RCC 7860 (cell line): Measurements from ENCODE around the gene ATP4B.

Experiments used
- DNase-seq: peaks from one replicate; pipeline ENCODE4 v3.0.0-alpha.2; 2015; ENCODE audit warnings: low spot score
- FAIRE-seq: peaks from 2 replicates; lab custom pipeline; 2012; peaks lifted over from hg19 to GRCh38; lab: Jason Lieb, UNC

The ATP4B gene

DNA sequence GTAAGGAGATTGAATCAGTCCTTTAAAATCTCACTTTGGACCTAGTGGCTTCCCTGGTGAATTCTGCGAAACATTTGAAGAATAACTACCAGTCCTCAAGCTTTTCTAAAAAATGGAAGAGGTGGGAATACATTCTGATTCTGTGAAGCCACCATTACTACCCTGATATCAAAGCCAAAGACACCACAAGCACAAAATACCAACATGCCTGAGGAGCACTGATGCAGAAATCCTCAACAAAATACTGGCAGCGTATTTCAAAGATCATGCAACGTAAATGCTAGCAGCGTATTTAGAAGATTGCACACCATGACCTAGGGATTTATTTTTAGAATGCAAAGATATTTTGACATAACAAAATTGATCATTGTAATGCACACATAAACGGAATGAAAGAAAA is 14.4 kb downstream of the ATP4B start:
- DNase-seq (peak; percentile 59), FAIRE-seq (peak; percentile 78)

DNA sequence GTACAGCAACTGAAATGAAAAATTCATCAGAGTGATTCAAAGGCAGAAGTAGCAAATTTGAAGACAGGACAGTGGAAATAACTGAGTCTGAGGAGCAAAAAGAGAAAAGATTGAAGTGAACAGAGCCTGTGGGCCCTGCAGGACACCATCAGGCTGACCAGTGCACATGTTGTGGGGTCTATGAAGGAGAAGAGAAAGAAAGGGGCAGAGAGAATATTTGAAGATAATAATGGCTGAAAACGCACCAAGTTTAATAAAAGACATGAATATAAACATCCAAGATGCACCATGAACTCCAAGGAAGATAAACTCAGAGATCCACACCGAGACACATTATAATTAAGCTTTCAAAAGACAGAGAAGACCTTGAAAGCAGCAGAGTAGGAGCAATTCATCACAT is 15.4 kb downstream of the ATP4B start:
- FAIRE-seq (no peak), DNase-seq (no peak)

- FAIRE-seq (no peak), DNase-seq (no peak)
Observed at GRCh38 chr13:113641426-113641825, 16.6 kb downstream of the ATP4B start.

GRCh38 chr13:113639616-113640262 is 18.3 kb downstream of the ATP4B start:
- no peak for DNase-seq
- no peak for FAIRE-seq

DNA sequence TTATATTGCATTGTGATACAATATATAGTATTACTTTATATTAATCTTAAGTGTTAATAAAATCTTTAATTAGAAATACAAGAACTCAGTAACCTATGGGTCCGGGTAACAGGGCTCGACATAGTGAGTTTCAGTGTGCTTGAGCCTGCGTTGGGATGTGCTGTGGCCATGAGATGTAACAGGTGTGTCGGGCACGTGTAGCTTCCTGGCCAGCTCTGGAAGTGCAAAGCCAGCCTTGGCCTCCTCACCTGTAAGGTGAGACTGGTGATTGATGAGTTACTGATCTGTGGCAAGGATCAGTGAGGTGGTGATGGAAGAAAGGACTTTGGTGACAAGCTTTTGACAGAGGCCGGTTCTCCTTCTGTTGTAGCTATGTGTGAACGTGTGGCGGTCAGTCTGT is 19.2 kb downstream of the ATP4B start:
- DNase-seq (no peak), FAIRE-seq (no peak)

DNA sequence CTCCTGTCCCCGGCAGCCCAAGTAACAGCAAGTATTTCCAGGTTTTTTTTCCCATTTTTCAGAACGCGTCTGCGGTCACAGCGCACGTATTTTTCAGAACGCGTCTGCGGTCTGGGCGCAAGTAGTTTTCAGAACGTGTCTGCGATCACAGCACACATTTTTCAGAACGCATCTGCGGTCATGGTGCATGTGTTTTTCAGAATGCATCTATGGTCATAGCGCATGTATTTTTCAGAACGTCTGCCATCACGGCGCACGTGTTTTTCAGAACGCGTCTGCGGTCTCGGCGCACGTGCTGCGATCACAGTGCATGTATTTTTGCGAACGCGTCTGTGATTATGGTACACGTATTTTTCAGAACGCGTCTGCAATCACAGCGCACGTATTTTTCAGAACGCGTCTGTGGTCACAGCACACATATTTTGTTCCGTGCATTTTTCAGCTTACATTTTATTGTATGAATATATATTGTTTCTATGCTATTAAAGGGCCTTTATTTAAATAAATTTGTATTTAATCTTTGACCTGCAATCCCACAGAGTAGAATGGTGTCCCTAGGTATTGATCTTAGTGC is 19.7 kb downstream of the ATP4B start:
- DNase-seq: no peak
- FAIRE-seq: no peak

GRCh38 chr13:113637262-113638160 is 20.5 kb downstream of the ATP4B start:
- FAIRE-seq: no peak
- DNase-seq: no peak

DNA sequence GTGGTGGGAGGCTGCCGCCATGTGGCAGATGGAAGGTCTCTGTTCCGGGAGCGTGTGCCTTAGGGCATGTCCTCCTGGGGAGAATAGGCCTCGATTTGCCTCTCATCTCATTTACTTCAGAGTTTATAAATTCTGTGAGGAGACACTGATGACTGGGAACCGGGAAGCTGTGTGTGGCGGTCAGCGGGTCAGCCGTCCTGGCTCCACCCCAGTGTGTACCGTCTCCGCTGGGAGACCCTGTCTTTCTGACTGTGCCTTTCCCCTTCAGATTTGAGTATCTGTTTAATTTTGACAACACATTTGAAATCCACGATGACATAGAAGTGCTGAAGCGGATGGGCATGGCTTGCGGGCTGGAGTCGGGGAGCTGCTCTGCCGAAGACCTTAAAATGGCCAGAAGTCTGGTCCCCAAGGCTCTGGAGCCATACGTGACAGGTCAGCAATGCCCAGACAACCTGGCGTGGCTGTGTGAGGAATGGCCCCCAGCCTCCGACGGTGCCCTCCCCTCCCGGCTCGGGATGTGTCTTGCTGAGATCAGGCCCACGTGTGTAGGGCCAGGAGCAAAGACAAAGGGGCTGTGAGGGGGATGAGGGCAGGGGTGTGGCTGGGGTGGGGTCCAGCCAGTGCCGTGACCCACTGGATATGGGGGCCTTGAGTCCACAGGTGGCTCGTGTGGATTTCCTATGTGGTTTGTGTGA is 21.6 kb downstream of the ATP4B start:
- no peak for FAIRE-seq
- no peak for DNase-seq

DNA sequence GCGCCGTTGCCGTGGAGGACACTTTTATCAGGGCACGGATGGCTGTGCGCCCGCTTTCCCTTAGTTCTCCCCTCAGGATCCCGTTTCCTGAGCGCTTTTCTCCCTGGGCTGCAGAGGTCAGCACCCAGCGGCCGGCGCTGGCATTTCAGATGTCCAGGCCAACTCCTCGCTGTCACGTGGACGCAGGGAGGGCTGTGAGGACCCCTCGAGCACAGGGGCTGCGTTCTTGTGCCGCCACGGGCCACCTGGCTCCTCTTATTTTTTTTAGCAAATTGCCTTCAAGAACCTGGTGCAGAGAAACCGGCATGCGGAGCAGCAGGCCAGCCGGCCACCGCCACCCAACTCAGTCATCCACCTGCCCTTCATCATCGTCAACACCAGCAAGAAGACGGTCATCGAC is 22.3 kb downstream of the ATP4B start:
- DNase-seq (no peak), FAIRE-seq (no peak)

GRCh38 chr13:113635048-113635420 is 23.0 kb downstream of the ATP4B start:
- FAIRE-seq (no peak), DNase-seq (no peak)

DNA sequence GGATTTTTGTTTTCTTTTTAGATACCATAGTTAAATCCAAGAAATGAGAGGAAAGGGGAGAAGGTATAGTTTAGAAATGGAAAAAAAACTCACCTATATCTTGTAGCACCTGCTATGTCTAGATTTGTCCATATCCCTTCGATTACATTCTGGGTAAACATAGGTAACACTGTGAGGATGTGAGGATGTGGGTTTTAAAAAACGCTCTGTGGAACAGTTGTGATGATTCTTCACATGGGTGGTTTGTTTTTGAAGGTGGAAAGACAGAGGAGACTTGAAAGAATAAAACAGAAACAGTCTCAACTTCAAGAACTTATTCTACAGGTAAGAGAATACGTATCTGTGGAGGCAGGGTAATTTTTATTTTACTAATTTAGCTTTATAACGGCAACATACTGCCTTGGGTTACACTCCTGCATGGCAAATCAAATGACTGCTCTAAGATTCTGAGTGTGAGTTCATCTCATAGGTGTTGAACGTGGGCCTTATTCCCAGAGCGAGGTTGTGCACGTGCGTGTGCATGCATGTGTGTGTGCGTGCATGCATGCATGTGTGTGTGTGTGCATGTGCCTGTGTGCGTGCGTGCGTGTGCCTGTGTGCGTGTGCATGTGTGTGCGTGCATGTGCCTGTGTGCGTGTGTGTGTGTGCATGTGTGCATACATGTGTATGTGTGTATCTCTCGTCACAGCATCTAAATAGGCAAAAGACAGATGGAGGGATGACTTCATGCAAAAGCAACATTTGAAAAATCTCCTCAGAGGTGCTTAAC is 23.5 kb downstream of the ATP4B start:
- DNase-seq (no peak), FAIRE-seq (no peak)

DNA sequence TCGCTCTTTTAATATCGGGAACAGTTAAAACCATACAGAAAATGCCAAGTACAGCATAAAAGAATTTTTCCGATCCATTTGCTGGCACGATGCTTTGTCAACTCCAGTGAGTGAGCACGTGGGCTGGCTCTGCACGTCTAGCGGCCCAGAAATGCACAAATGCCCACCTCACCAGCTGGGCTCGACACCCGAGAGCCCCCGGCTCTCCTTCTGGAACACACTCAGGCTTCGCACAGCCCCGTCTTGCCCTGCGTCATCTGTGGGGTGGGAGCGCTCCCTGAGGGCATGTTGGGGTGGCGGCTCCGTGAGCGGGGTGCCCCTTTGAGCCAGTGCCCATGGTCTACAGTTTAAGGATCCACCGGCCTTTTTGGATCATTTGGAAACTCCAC is 24.5 kb downstream of the ATP4B start:
- no peak for DNase-seq
- no peak for FAIRE-seq

- no peak for FAIRE-seq
- DNase-seq: no peak
Observed at GRCh38 chr13:113632706-113633484, 25.1 kb downstream of the ATP4B start.

DNA sequence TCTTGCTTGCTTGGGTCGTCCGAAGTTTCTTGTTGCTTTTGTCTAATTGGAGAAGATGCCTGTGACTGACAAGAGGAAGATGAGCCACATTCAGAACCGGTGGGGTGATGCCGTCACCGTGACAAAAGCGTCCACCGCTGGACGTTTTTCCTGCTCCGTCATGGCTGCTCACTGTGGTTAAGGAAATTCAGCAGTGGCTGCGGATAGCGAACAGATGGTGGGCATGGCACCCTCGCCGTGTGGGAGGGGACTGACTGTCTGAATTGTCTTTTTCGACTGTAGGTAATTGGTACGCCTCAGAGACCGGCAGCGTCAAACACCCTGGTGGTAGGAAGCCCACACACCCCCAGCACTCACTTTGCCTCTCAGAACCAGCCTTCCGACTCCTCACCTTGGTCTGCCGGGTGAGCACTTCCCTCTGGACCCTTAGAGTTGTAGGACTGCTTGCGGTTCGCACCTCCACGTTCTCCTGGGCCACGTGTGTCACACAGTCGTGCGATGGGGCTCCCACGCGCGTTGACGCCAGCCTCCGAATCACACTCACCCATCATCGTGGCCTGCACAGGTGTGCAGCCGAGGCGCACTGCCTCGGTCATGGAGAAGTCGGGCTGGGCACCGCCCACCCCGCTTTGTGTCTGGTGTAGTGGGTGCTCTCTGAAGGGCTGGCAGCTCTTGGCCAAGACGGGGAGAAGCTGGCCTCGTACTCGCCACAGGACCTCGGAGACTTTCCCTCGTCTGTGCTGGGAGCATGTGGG is 26.5 kb downstream of the ATP4B start:
- no peak for DNase-seq
- no peak for FAIRE-seq

DNA sequence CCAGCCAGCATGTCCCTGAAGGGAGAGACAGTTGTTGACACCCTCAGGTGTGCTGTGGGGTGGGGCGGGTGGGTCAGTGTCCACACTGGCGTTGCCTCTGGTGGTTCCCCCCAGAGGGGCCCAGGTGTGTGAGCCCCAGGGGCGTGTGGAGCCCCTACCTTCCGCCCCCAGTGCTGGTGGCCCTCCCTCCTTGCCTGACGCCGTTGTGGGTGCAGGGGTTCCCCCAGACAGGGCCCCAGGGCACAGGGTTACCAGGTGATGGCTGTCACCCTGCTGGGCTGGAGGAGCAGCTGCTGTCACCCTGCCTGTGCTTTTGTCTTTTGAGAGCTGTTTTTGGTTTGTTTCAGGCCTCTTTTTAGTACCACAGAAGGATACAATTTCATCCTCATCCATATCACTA is 27.2 kb downstream of the ATP4B start:
- FAIRE-seq (no peak), DNase-seq (no peak)

GRCh38 chr13:113630296-113630695 is 27.7 kb downstream of the ATP4B start:
- DNase-seq: no peak
- FAIRE-seq: no peak

GRCh38 chr13:113629866-113630265 is 28.1 kb downstream of the ATP4B start:
- DNase-seq (no peak), FAIRE-seq (no peak)

GRCh38 chr13:113628291-113629270 is 29.4 kb downstream of the ATP4B start:
- no peak for FAIRE-seq
- no peak for DNase-seq
